Endodermal cell (in vitro differentiated cells): ENCODE measurements around the gene GYS2. TPM values are rescaled to one million over a fixed set of nuclear protein-coding genes. Genes with fewer than 3 reads are reported as not detected.

ENCODE experiments used
- DNase-seq: peaks from one replicate; pipeline ENCODE4 v3.0.0-alpha.2; 2017
- H3K27ac ChIP-seq: 2 replicates; pipeline ENCODE4 v1.5.1; 2013; ENCODE audit warnings: mild to moderate bottlenecking, low read depth, low read length, moderate library complexity
- H3K27me3 ChIP-seq: 2 replicates; pipeline ENCODE4 v1.6.1; 2013; ENCODE audit warnings: mild to moderate bottlenecking, low read length, moderate library complexity; ENCODE audit not compliant: insufficient read depth, control insufficient read depth, poor library complexity, severe bottlenecking
- H3K36me3 ChIP-seq: 2 replicates; pipeline ENCODE4 v1.7.0; 2013; ENCODE audit warnings: mild to moderate bottlenecking, low read length, moderate library complexity; ENCODE audit not compliant: control insufficient read depth, insufficient read depth
- H3K4me1 ChIP-seq: one replicate; pipeline ENCODE4 v1.7.0; 2013; ENCODE audit warnings: low read length; ENCODE audit not compliant: control insufficient read depth, insufficient read depth
- H3K4me3 ChIP-seq: 2 replicates; pipeline ENCODE4 v1.5.1; 2013; ENCODE audit warnings: mild to moderate bottlenecking, low read length, moderate library complexity
- H3K9ac ChIP-seq: 2 replicates; pipeline ENCODE4 v1.6.1; 2013; ENCODE audit warnings: mild to moderate bottlenecking, low read length, moderate library complexity; ENCODE audit not compliant: poor library complexity, severe bottlenecking; ENCODE audit errors: extremely low read depth
- H3K9me3 ChIP-seq: 2 replicates; pipeline ENCODE4 v1.6.1; 2013; ENCODE audit warnings: mild to moderate bottlenecking, low read length, moderate library complexity; ENCODE audit not compliant: control insufficient read depth
- H3K27ac Mint-ChIP-seq: 2 replicates; pipeline ENCODE4 v1.8.0; 2020; ENCODE audit warnings: mixed read lengths
- H3K27me3 Mint-ChIP-seq: 2 replicates; pipeline ENCODE4 v1.8.0; 2021; ENCODE audit warnings: mild to moderate bottlenecking, mixed read lengths; ENCODE audit not compliant: insufficient read depth
- H3K36me3 Mint-ChIP-seq: 2 replicates; pipeline ENCODE4 v1.8.0; 2020; ENCODE audit warnings: low read depth, mixed read lengths
- H3K4me1 Mint-ChIP-seq: 2 replicates; pipeline ENCODE4 v1.8.0; 2020; ENCODE audit warnings: mixed read lengths
- H3K4me3 Mint-ChIP-seq: 2 replicates; pipeline ENCODE4 v1.8.0; 2020; ENCODE audit warnings: mild to moderate bottlenecking, moderate library complexity, mixed read lengths
- H3K9me3 Mint-ChIP-seq: 2 replicates; pipeline ENCODE4 v1.8.0; 2020; ENCODE audit warnings: mild to moderate bottlenecking, mixed read lengths
- WGBS, 2 experiments: methylation state at CpG; one replicate each; pipeline versions ENCODE4 v1.1.5 to v1.1.7; 2013; ENCODE audit warnings: missing lambda C conversion rate in 2 of 2, mixed read lengths in 1 of 2; ENCODE audit not compliant: insufficient coverage in 1 of 2, insufficient read length in 1 of 2; 5-methylcytosine and 5-hydroxymethylcytosine counted together
- total RNA-seq, 2 donors: library from RNA; stranded (reverse); fragmentation: NEBNext Ultra II Directional in 1 of 2; extraction: Animal tissue kit (Norgen Biotek cat#: 25700) in 1 of 2; gene quantifications; 2 replicates in 1 of 2; 3 replicates in 1 of 2; pipeline ENCODE4 v1.2.1, GENCODE V29; 2021
- TF ChIP-seq, protein P1 (sequence below): fragments of 200-600 bp; sonication (generic); conservative IDR thresholded peaks from 2 replicates; pipeline ENCODE4 v1.5.0; 2021; ENCODE audit warnings: antibody characterized with exemption, mild to moderate bottlenecking

Gene GYS2
- total RNA-seq, 2 donors from 2014 or later = not detected

DNA sequence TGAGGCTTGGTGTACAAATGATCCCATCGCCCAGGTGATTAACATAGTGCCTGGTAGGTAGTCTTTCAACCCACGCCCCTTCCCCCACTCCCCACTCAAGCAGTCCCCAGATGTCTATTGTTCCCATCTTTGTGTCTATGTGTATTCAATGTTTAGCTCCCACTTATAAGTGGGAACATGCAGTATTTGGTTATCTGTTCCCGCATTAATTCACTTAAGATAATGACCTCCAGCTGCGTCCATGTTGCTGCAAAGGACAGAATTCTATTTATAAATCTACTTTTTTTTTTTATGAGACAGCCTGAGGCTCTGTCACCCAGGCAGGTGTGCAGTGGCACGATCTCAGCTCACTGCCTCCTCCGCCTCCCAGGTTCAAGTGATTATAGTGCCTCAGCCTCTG lies 62.9 kb downstream of the GYS2 start:
- WGBS, 2 experiments = 79 to 92% methylated on average over 4 to 6 of the region's 6 CpGs
- Mint-ChIP-seq H3K4me1 (peaks cover 7% of the 10 kb centered on the region), H3K4me3 (no peak overlapping the region), H3K9me3 (no peaks in the 10 kb centered on the region), H3K27me3 (peaks cover 5% of the 10 kb centered on the region), H3K27ac (no peak overlapping the region), H3K36me3 (no peaks in the 10 kb centered on the region)
- TF ChIP-seq, protein P1, sequence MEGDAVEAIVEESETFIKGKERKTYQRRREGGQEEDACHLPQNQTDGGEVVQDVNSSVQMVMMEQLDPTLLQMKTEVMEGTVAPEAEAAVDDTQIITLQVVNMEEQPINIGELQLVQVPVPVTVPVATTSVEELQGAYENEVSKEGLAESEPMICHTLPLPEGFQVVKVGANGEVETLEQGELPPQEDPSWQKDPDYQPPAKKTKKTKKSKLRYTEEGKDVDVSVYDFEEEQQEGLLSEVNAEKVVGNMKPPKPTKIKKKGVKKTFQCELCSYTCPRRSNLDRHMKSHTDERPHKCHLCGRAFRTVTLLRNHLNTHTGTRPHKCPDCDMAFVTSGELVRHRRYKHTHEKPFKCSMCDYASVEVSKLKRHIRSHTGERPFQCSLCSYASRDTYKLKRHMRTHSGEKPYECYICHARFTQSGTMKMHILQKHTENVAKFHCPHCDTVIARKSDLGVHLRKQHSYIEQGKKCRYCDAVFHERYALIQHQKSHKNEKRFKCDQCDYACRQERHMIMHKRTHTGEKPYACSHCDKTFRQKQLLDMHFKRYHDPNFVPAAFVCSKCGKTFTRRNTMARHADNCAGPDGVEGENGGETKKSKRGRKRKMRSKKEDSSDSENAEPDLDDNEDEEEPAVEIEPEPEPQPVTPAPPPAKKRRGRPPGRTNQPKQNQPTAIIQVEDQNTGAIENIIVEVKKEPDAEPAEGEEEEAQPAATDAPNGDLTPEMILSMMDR = no peak
- H3K9me3 ChIP-seq = no peaks in the 10 kb centered on the region
- H3K36me3 ChIP-seq = no peaks in the 10 kb centered on the region
- H3K27me3 ChIP-seq = no peaks in the 10 kb centered on the region
- H3K27ac ChIP-seq = no peak overlapping the region
- H3K9ac ChIP-seq = no peak overlapping the region
- no peak for DNase-seq
- H3K4me3 ChIP-seq = no peak overlapping the region
- H3K4me1 ChIP-seq = no peaks in the 10 kb centered on the region

DNA sequence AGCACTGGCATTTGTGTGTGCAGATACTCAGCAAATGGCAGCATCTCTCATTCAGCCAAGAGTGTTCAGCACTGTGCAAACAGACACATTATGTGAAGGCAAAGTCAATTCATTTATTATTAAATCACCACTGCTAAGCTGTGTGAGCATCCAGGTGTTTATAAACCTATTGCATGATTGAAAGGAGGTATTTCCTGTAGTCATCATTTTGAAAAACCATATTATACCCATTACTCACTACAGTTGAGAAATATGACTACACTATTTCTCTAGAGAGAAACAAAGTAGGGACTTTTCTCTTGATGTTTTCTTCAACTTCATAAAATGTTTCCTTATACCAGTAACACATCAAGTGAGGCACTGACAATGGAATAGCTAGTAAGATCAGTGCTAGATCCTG lies 64.8 kb downstream of the GYS2 start:
- Mint-ChIP-seq H3K36me3 (no peaks in the 10 kb centered on the region), H3K9me3 (no peaks in the 10 kb centered on the region), H3K27ac (no peak overlapping the region), H3K4me3 (no peak overlapping the region), H3K27me3 (peaks cover 13% of the 10 kb centered on the region), H3K4me1 (peaks cover 7% of the 10 kb centered on the region)
- Histone ChIP-seq H3K9ac (no peak overlapping the region), H3K27me3 (no peaks in the 10 kb centered on the region), H3K9me3 (no peaks in the 10 kb centered on the region), H3K27ac (no peak overlapping the region), H3K4me3 (no peak overlapping the region), H3K4me1 (no peaks in the 10 kb centered on the region), H3K36me3 (no peaks in the 10 kb centered on the region)
- DNase-seq = no peak
- TF ChIP-seq, protein P1 = no peak

DNA sequence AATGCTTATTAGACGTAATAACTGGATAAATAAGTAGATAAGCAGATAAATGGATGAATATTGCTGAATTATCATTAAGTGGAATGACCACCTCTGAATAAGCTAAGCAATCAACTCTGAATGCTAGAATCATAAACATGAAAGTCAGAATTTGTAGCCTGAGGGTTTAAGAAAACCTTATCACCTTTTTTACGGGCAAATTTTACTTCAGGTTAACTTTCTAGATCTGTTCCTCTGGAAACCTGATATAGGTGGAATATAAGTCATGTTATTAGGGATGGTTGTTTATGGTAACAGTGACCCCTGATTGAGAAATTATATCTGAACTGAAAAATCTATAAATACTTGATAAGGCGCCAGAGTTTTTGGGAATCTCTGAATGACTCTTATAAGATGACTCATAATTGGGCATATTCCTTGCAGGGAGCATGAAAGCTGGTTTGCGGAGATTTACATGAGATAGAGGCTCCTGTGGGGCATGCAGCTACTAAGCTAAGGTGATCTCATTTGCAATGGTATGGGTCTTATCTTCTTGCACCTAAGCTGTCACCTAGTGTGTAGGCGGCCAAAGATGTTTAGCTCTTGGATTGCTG lies 66.5 kb downstream of the GYS2 start:
- Histone ChIP-seq H3K36me3 (no peaks in the 10 kb centered on the region), H3K27ac (no peak overlapping the region), H3K4me1 (no peaks in the 10 kb centered on the region), H3K27me3 (no peaks in the 10 kb centered on the region), H3K9ac (no peak overlapping the region), H3K4me3 (no peak overlapping the region), H3K9me3 (no peaks in the 10 kb centered on the region)
- peaks cover 22% of the 10 kb centered on the region for H3K27me3 Mint-ChIP-seq
- TF ChIP-seq, protein P1 = no peak
- H3K4me3 Mint-ChIP-seq = no peak overlapping the region
- peaks cover 7% of the 10 kb centered on the region for H3K4me1 Mint-ChIP-seq
- WGBS, 2 experiments = 85 to 88% methylated on average over 5 of the region's 5 CpGs
- H3K27ac Mint-ChIP-seq = no peak overlapping the region
- H3K36me3 Mint-ChIP-seq = no peaks in the 10 kb centered on the region
- DNase-seq = no peak
- no peaks in the 10 kb centered on the region for H3K9me3 Mint-ChIP-seq
